Measurements from ENCODE around the gene IQCM.

DNA sequence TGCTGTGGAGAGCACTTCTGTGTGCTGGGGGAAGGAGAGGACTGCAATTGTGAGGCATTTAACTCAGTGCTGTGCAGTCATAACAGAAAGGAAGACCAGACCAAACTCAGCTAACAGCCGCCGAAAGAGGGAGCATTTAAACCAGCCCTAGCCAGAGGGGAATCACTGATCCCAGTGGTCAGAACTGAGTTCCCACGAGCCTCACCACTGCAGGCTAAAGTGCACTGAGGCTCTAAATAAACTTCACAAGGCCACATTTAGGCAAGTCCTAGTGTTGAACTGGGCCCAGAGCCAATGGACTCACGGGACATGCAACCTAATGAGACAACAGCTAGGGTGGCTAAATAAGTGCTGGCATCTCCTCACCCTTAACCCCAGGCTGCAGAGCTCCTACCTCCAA, 20.4 kb downstream of the IQCM start:
- TF ChIP-seq, protein P1, sequence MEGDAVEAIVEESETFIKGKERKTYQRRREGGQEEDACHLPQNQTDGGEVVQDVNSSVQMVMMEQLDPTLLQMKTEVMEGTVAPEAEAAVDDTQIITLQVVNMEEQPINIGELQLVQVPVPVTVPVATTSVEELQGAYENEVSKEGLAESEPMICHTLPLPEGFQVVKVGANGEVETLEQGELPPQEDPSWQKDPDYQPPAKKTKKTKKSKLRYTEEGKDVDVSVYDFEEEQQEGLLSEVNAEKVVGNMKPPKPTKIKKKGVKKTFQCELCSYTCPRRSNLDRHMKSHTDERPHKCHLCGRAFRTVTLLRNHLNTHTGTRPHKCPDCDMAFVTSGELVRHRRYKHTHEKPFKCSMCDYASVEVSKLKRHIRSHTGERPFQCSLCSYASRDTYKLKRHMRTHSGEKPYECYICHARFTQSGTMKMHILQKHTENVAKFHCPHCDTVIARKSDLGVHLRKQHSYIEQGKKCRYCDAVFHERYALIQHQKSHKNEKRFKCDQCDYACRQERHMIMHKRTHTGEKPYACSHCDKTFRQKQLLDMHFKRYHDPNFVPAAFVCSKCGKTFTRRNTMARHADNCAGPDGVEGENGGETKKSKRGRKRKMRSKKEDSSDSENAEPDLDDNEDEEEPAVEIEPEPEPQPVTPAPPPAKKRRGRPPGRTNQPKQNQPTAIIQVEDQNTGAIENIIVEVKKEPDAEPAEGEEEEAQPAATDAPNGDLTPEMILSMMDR (conservative IDR thresholded peaks at IDR 0.05 in 1 of 2, IDR thresholded peaks at IDR 0.05 in 1 of 2; ENCODE audit: low read depth in 1 of 2, low read length in 2 of 2) = no peak
- no peak for TF ChIP-seq EZH2 (IDR thresholded peaks at IDR 0.05; ENCODE audit: low read length, missing control alignments)
